Natural killer cell (primary cell): ENCODE results near the gene ZNF333. TPM values are rescaled to one million over a fixed set of nuclear protein-coding genes. Genes with fewer than 3 reads are reported as not detected.

Experiments used
- ATAC-seq, 3 donors: fragments of 150-1000 bp in 2 of 3; fragments of 200-7000 bp in 1 of 3; cut with Tn5 transposase; 1 replicate in 1 of 3; 2 replicates in 2 of 3; pipeline ENCODE4 v1.10.0; 2021; ENCODE audit warnings: mild to moderate bottlenecking in 2 of 3, moderate library complexity in 2 of 3
- DNase-seq, 2 donors: peaks; one replicate each; pipeline versions ENCODE4 v3.0.0 to v3.0.0-alpha.2; 2013 to 2021; ENCODE audit warnings: mixed read lengths in 1 of 2
- H3K27ac ChIP-seq: one replicate; pipeline ENCODE4 v1.5.1; 2013; ENCODE audit warnings: mild to moderate bottlenecking, low read length
- H3K27me3 ChIP-seq: one replicate; pipeline ENCODE4 v1.6.1; 2013; ENCODE audit warnings: low read length; ENCODE audit not compliant: control insufficient read depth, insufficient read depth
- H3K36me3 ChIP-seq: one replicate; pipeline ENCODE4 v1.6.1; 2013; ENCODE audit warnings: low read length; ENCODE audit not compliant: control insufficient read depth, insufficient read depth
- H3K4me1 ChIP-seq: one replicate; pipeline ENCODE4 v1.6.1; 2013; ENCODE audit warnings: low read length; ENCODE audit not compliant: control insufficient read depth, insufficient read depth
- H3K4me3 ChIP-seq: one replicate; pipeline ENCODE4 v1.5.1; 2013; ENCODE audit warnings: low read length
- H3K9me3 ChIP-seq: one replicate; pipeline ENCODE4 v1.6.1; 2013; ENCODE audit warnings: low read length; ENCODE audit not compliant: control insufficient read depth, insufficient read depth
- H3K27ac Mint-ChIP-seq, 2 donors: one replicate each; pipeline ENCODE4 v1.8.0; 2022; ENCODE audit warnings: mild to moderate bottlenecking in 2 of 2, mixed read lengths in 2 of 2, moderate library complexity in 1 of 2
- H3K27me3 Mint-ChIP-seq, 2 donors: one replicate each; pipeline ENCODE4 v1.8.0; 2022; ENCODE audit warnings: low read depth in 2 of 2, mixed read lengths in 2 of 2
- H3K36me3 Mint-ChIP-seq: one replicate; pipeline ENCODE4 v1.8.0; 2022; ENCODE audit warnings: mixed read lengths
- H3K4me1 Mint-ChIP-seq, 2 donors: one replicate each; pipeline ENCODE4 v1.8.0; 2022; ENCODE audit warnings: mixed read lengths in 2 of 2
- H3K4me3 Mint-ChIP-seq: one replicate; pipeline ENCODE4 v1.8.0; 2022; ENCODE audit warnings: mild to moderate bottlenecking, moderate library complexity, mixed read lengths
- H3K9me3 Mint-ChIP-seq, 2 donors: one replicate each; pipeline ENCODE4 v1.8.0; 2022; ENCODE audit warnings: mixed read lengths in 2 of 2
- CTCF ChIP-seq: fragments of 200-600 bp; IDR thresholded peaks from one replicate; pipeline ENCODE4 v1.8.0; 2022; ENCODE audit warnings: antibody characterized with exemption
- WGBS: methylation state at CpG from one replicate; pipeline ENCODE4 v1.1.7; 2013; ENCODE audit warnings: missing lambda C conversion rate; ENCODE audit not compliant: insufficient coverage; 5-methylcytosine and 5-hydroxymethylcytosine counted together
- intact Hi-C: fragments of 100-400 bp; cut with micrococcal nuclease; formaldehyde crosslinking; loops from one replicate; pipeline ENCODE4 v1.14.2; 2022
- total RNA-seq, 4 donors: library from RNA; stranded (reverse); fragments of 120-200 nt in 1 of 4; gene quantifications; one replicate each; pipeline versions ENCODE4 v1.2.3 to v1.2.4, GENCODE V29; 2013 to 2022

ZNF333 gene
- total RNA-seq, 3 donors from 2014 or later (not counting 1 experiment from before 2014, with no cell fraction given) = 25.9 to 37.9 (median 31.6) TPM

GRCh38 chr19:14700711-14701375, 11.0 kb downstream of the ZNF333 start:
- H3K9me3 ChIP-seq = no peaks in the 10 kb centered on the region
- Mint-ChIP-seq H3K9me3 (no peaks in the 10 kb centered on the region), H3K4me1 (no peaks in the 10 kb centered on the region), H3K4me3 (no peak overlapping the region), H3K27me3 (no peaks in the 10 kb centered on the region), H3K36me3 (peaks cover 9% of the 10 kb centered on the region), H3K27ac (no peak overlapping the region)
- DNase-seq = no peak
- H3K4me1 ChIP-seq = no peaks in the 10 kb centered on the region
- H3K36me3 ChIP-seq = peaks cover 71% of the 10 kb centered on the region
- H3K27me3 ChIP-seq = no peaks in the 10 kb centered on the region
- peak in 1 of 3 donors; percentile 7 for ATAC-seq
- H3K27ac ChIP-seq = no peak overlapping the region
- intact Hi-C loops = no loop called here
- no peak overlapping the region for H3K4me3 ChIP-seq
- WGBS = 90% methylated on average over 7 of the region's 9 CpGs
- TF ChIP-seq CTCF = no peak

- no peak overlapping the region for H3K27ac Mint-ChIP-seq
- peaks cover 0 to 6% of the 10 kb centered on the region in 2 donors for H3K4me1 Mint-ChIP-seq
- H3K9me3 Mint-ChIP-seq = no peaks in the 10 kb centered on the region
- H3K27ac ChIP-seq = no peak overlapping the region
- WGBS = 98% methylated on average over 6 of the region's 6 CpGs
- no peaks in the 10 kb centered on the region for H3K9me3 ChIP-seq
- DNase-seq = no peak
- H3K4me3 ChIP-seq = no peak overlapping the region
- H3K4me3 Mint-ChIP-seq = no peak overlapping the region
- no peak for ATAC-seq
- no peaks in the 10 kb centered on the region for H3K27me3 Mint-ChIP-seq
- TF ChIP-seq CTCF = no peak
- no peaks in the 10 kb centered on the region for H3K36me3 Mint-ChIP-seq
- H3K4me1 ChIP-seq = no peaks in the 10 kb centered on the region
- peaks cover 70% of the 10 kb centered on the region for H3K36me3 ChIP-seq
- intact Hi-C loops = no loop called here
- H3K27me3 ChIP-seq = no peaks in the 10 kb centered on the region
Measured at GRCh38 chr19:14703833-14704232, 14.0 kb downstream of the ZNF333 start.

- Histone ChIP-seq H3K9me3 (no peaks in the 10 kb centered on the region), H3K4me1 (no peaks in the 10 kb centered on the region), H3K27me3 (no peaks in the 10 kb centered on the region), H3K4me3 (no peak overlapping the region), H3K27ac (no peak overlapping the region), H3K36me3 (peaks cover 71% of the 10 kb centered on the region)
- intact Hi-C loops = no loop called here
- DNase-seq (no peak), ATAC-seq (no peak)
- peaks cover 0 to 6% of the 10 kb centered on the region in 2 donors for H3K4me1 Mint-ChIP-seq
- 98% methylated on average over 6 of the region's 6 CpGs for WGBS
- H3K36me3 Mint-ChIP-seq = no peaks in the 10 kb centered on the region
- no peaks in the 10 kb centered on the region for H3K9me3 Mint-ChIP-seq
- no peak overlapping the region for H3K4me3 Mint-ChIP-seq
- no peak for TF ChIP-seq CTCF
- H3K27ac Mint-ChIP-seq = no peak overlapping the region
- H3K27me3 Mint-ChIP-seq = no peaks in the 10 kb centered on the region
Measured at GRCh38 chr19:14704450-14704849, 14.6 kb downstream of the ZNF333 start.

GRCh38 chr19:14715841-14716240, 26.0 kb downstream of the ZNF333 start:
- Histone ChIP-seq H3K27ac (no peak overlapping the region), H3K4me1 (no peaks in the 10 kb centered on the region), H3K9me3 (peaks cover 39% of the 10 kb centered on the region), H3K4me3 (no peak overlapping the region), H3K36me3 (peaks cover 51% of the 10 kb centered on the region), H3K27me3 (no peaks in the 10 kb centered on the region)
- Mint-ChIP-seq H3K27me3 (no peaks in the 10 kb centered on the region), H3K9me3 (peaks cover 6 to 14% of the 10 kb centered on the region in 2 donors), H3K27ac (no peak overlapping the region), H3K36me3 (peaks cover 60% of the 10 kb centered on the region), H3K4me3 (no peak overlapping the region), H3K4me1 (peaks cover 0 to 22% of the 10 kb centered on the region in 2 donors)
- no peak for ATAC-seq
- 97% methylated on average over 4 of the region's 4 CpGs for WGBS
- TF ChIP-seq CTCF = no peak
- intact Hi-C loops = no loop called here
- no peak for DNase-seq
